Neural cell (in vitro differentiated cells): Measurements from ENCODE around the gene KCNH5.

Source experiments
- EP300 ChIP-seq: fragments of 450-650 bp; conservative IDR thresholded peaks from 2 replicates; pipeline ENCODE4 v1.6.1; 2014; ENCODE audit warnings: antibody characterized with exemption, mild to moderate bottlenecking, moderate library complexity; ENCODE audit not compliant: poor library complexity, severe bottlenecking
- EZH2 ChIP-seq: fragments of 200-600, 300-800 bp; shearing (Covaris generic), sonication (generic); IDR thresholded peaks from 2 replicates; pipeline ENCODE4 v1.6.1; 2014; ENCODE audit warnings: antibody characterized with exemption, low read length, borderline replicate concordance, mild to moderate bottlenecking; ENCODE audit not compliant: insufficient read depth, poor library complexity, severe bottlenecking
- MXI1 ChIP-seq: fragments of 450-650 bp; conservative IDR thresholded peaks from 2 replicates; pipeline ENCODE4 v1.6.1; 2014; ENCODE audit warnings: antibody characterized with exemption, mild to moderate bottlenecking; ENCODE audit not compliant: poor library complexity, severe bottlenecking
- SMC3 ChIP-seq: fragments of 450-650 bp; conservative IDR thresholded peaks from 2 replicates; pipeline ENCODE4 v1.6.1; 2014; ENCODE audit warnings: antibody characterized with exemption, mild to moderate bottlenecking, moderate library complexity; ENCODE audit not compliant: poor library complexity
- TAF1 ChIP-seq: IDR thresholded peaks from 2 replicates; pipeline ENCODE4 v1.6.1; 2012; ENCODE audit warnings: low read depth
- TF ChIP-seq, protein P1 (sequence below): fragments of 450-650 bp; IDR thresholded peaks from 2 replicates; pipeline ENCODE4 v1.5.1; 2014; ENCODE audit warnings: antibody characterized with exemption, mild to moderate bottlenecking, moderate library complexity; ENCODE audit not compliant: poor library complexity, severe bottlenecking

DNA sequence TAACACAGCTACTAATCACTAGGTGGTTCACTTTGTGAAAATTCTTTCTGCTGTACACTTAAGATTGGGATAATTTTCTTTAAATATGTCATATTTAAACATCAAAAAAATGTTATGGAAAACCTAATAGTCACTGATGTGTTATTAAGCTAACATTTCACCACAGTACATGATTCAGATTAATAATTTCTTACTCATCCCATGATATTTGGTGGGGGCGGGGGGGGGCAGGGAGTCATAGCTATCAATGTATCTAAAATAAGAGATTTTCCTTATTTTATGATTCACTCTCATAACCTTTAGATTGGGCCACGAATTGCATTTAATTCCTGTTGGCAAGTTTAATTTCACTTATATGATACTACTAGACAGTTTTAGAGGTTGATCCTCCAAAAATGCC is 88.8 kb downstream of the KCNH5 start:
- TF ChIP-seq, protein P1, sequence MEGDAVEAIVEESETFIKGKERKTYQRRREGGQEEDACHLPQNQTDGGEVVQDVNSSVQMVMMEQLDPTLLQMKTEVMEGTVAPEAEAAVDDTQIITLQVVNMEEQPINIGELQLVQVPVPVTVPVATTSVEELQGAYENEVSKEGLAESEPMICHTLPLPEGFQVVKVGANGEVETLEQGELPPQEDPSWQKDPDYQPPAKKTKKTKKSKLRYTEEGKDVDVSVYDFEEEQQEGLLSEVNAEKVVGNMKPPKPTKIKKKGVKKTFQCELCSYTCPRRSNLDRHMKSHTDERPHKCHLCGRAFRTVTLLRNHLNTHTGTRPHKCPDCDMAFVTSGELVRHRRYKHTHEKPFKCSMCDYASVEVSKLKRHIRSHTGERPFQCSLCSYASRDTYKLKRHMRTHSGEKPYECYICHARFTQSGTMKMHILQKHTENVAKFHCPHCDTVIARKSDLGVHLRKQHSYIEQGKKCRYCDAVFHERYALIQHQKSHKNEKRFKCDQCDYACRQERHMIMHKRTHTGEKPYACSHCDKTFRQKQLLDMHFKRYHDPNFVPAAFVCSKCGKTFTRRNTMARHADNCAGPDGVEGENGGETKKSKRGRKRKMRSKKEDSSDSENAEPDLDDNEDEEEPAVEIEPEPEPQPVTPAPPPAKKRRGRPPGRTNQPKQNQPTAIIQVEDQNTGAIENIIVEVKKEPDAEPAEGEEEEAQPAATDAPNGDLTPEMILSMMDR: no peak
- TF ChIP-seq MXI1 (no peak), SMC3 (no peak), EZH2 (no peak), EP300 (no peak), TAF1 (no peak)
